Retinal pigment epithelial cell (primary cell): ENCODE measurements around the gene ATP9B.
"Not testable (repeated sequence)": the region's sequence is repeated elsewhere in the genome, so short reads cannot be mapped to it uniquely, and the experiment has no call there.

Source experiments
- DNase-seq: peaks from one replicate; pipeline ENCODE4 v3.0.0-alpha.2; 2010; ENCODE audit warnings: low read depth
- H3K4me3 ChIP-seq: 2 replicates; pipeline ENCODE4 v1.5.1; 2011; ENCODE audit warnings: mild to moderate bottlenecking, low read length, control low read depth, moderate library complexity
- TF ChIP-seq, protein P1 (sequence below): conservative IDR thresholded peaks from 2 replicates; pipeline ENCODE4 v1.5.1; 2011; ENCODE audit warnings: low read depth, low read length, control low read depth, inconsistent platforms

The ATP9B gene

DNA sequence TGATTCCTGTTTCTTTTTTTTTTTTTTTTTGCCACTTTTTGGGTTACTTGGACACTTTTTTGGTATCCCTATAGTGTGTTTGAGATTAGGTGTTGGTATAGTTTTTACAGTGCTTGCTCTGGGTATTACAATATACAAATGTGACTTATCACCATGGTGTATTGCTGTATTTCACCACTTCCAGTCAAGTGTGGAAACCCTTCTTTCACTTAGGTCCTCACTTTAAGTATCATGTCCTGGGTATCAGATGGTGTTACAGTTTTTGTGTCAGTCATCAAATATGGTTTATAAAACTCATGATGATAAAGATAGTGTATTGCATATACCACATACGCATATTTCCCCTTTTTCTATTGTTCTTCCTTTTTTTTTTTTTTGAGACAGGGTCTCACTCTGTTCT lies 1.8 kb downstream of the ATP9B start:
- TF ChIP-seq, protein P1, sequence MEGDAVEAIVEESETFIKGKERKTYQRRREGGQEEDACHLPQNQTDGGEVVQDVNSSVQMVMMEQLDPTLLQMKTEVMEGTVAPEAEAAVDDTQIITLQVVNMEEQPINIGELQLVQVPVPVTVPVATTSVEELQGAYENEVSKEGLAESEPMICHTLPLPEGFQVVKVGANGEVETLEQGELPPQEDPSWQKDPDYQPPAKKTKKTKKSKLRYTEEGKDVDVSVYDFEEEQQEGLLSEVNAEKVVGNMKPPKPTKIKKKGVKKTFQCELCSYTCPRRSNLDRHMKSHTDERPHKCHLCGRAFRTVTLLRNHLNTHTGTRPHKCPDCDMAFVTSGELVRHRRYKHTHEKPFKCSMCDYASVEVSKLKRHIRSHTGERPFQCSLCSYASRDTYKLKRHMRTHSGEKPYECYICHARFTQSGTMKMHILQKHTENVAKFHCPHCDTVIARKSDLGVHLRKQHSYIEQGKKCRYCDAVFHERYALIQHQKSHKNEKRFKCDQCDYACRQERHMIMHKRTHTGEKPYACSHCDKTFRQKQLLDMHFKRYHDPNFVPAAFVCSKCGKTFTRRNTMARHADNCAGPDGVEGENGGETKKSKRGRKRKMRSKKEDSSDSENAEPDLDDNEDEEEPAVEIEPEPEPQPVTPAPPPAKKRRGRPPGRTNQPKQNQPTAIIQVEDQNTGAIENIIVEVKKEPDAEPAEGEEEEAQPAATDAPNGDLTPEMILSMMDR = no peak
- no peak overlapping the region for H3K4me3 ChIP-seq
- DNase-seq = no peak

DNA sequence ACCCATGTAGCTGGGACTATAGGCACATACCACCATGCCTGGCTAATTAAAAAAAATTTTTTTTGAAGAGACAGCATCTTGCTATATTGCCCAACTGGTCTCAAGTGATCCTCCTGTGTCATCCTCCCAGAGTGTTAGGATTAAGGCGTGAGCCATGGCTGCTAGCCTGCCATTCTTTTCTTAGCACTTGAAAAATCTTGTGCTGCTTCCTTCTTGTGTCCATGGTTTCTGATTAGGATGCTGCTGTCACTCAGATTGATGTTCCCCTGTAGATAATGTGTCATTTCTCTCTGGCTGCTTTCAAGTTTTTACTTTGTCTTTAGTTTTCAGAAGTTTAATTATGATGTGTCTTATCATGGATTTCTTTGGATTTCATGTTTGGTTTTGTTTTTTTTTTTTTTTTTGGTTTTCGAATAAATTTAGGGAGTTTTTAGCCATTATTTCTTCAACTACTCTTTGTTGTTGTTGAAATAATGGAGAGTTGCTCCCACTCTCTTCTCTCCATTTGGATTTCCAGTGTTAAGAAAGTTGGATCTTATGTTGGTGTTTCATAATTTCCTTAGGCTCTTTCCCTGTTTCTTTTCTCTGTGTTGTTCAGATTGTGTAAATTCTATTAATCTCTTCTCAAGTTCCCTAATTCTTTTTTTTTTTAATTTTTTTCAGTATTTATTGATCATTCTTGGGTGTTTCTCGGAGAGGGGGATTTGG lies 2.5 kb downstream of the ATP9B start:
- DNase-seq = no peak
- H3K4me3 ChIP-seq = no peak overlapping the region
- TF ChIP-seq, protein P1 = no peak

DNA sequence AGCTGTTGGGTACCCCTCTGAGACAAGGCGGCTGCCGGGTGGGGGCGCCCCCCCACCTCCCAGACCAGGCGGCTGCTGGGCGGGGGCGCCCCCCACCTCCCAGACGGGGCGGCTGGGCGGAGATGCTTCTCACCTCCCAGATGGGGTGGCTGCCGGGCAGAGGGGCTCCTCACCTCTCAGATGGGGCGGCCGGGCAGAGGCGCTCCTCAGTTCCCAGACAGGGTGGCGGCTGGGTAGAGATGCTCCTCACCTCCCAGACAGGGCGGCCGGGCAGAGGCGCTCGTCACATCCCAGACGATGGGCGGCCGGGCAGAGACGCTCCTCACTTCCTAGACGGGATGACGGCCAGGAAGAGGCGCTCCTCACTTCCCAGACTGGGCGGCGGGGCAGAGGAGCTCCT lies 3.5 kb downstream of the ATP9B start:
- not testable (repeated sequence) for DNase-seq, H3K4me3 ChIP-seq

DNA sequence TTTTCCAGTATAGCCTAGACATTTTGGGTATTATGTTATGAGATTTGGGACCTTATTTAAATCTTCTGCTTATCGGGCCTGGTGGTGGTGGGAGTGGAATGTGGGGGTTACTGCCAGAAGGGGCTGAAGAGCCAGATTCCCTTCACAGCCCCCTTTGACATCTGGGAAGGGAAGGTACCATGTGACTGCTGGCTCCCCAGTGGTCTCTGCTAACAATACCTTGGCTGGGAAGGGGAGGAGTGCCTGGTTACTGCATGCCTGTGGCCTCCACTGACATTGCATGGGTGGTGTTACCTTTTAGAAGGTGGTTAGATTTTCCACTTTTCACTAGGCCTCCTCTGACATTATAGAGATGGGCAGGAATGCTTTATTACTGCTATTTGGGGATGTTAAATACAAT lies 8.0 kb downstream of the ATP9B start:
- TF ChIP-seq, protein P1 = no peak
- H3K4me3 ChIP-seq = no peak overlapping the region
- no peak for DNase-seq

DNA sequence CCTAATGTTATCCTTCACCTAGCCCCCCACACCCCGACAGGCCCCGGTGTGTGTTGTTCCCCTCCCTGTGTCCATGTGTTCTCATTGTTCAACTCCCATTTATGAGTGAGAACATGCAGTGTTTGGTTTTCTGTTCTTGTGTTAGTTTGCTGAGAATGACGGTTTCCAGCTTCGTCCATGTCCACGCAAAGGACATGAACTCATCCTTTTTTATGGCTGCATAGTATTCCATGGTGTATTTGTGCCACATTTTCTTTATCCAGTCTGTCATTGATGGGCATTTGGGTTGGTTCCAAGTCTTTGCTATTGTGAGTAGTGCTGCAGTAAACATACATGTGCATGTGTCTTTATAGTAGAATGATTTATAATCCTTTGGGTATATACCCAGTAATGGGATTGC lies 9.6 kb downstream of the ATP9B start:
- not testable (repeated sequence) for H3K4me3 ChIP-seq, DNase-seq

DNA sequence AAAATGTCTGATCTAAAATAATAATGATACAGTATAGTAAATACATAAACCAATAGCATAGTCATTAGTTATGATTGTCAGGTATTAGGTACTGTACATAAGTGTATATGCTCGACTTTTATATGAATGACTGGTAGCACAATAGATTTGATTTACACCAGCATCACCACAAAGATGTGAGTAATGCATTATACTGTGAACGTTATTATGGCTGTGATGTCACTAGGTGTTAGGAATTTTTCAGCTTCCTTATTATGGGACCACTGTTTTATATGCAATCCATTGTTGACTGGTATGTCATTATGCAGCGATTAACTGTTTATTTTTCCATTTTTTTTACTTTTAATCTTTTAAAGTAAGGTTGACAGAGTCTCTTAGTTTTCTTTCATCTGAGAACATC lies 23.7 kb downstream of the ATP9B start:
- DNase-seq = no peak
- TF ChIP-seq, protein P1 = no peak
- no peak overlapping the region for H3K4me3 ChIP-seq

DNA sequence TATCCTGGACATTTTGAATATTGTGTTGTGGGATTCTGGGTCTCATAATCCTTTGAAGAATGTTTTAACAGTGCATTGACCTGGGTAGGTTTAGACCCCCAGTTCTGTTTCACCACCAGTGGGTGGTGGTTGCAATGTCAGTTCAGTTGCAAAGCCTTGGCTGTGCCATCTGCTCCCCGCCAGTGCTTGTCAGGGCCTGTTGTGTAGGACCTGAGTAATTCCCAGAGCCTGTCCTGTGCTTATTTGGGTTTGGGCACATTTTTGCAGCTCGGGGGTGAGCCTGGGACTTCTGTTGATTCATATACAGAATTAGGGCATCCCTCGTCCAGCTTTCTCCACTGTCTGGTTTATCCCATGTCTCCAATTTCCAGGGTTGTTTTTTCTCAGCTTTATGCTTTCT lies 24.8 kb downstream of the ATP9B start:
- DNase-seq = no peak
- no peak overlapping the region for H3K4me3 ChIP-seq
- TF ChIP-seq, protein P1 = no peak

DNA sequence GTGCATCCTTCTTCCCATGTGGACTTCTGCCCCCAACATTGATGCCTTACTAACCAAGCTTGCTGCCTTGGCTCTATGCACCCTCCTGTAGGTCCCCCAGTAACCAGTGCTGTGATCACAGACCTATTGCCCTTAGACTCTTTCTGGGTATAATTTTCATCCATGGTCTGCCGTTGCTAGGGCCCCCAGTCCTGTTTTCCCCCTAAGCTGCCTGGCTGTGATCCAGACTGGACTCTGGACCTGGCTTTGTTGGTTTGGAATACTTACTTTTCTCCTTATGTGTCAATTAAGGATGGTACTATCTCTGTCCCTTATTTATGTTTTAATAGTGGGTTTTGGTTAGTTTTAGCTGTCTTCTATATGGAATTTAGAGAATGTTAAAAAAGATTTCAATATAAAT lies 26.0 kb downstream of the ATP9B start:
- no peak for DNase-seq
- TF ChIP-seq, protein P1 = no peak
- no peak overlapping the region for H3K4me3 ChIP-seq
